Left renal cortex interstitium (tissue), 4 donors: ENCODE measurements around the gene TNFRSF8. TPM values are rescaled to one million over a fixed set of nuclear protein-coding genes. Genes with fewer than 3 reads are reported as not detected.

Experiments used
- DNase-seq, 4 donors: peaks; one replicate each; pipeline ENCODE4 v3.0.0-alpha.2; 2013; ENCODE audit warnings: low read depth in 4 of 4, low spot score in 2 of 4, missing footprints in 1 of 4
- polyA plus RNA-seq, 4 donors: library from polyadenylated mRNA; unstranded; fragments of 120-200 nt; gene quantifications; one replicate each; pipeline ENCODE4 v1.2.1, GENCODE V29; 2013; ENCODE audit not compliant: insufficient read length in 4 of 4

TNFRSF8 gene
- polyA plus RNA-seq, 4 donors = 0.28 to 0.92 (median 0.66) TPM

DNA sequence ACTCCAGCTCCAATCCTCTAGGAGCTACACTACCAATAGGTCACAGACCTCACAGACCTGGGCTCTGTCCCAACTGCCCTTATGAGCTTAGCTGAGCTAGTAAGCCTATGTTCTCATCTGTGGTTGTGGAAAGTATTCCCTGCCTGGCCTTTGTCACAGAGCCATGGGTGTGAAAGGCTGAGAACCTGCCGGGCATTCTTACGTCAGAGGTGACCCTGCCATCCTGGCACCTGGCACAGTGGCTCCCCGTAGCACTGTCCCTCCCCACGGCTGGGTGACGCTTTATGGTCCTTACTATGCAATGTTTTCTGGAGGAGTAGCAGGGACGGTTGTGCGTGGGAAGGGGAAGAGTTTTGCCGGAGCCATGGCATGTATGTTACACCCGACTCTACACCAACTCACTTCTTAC, 107.2 kb downstream of the TNFRSF8 start:
- DNase-seq = no peak

DNA sequence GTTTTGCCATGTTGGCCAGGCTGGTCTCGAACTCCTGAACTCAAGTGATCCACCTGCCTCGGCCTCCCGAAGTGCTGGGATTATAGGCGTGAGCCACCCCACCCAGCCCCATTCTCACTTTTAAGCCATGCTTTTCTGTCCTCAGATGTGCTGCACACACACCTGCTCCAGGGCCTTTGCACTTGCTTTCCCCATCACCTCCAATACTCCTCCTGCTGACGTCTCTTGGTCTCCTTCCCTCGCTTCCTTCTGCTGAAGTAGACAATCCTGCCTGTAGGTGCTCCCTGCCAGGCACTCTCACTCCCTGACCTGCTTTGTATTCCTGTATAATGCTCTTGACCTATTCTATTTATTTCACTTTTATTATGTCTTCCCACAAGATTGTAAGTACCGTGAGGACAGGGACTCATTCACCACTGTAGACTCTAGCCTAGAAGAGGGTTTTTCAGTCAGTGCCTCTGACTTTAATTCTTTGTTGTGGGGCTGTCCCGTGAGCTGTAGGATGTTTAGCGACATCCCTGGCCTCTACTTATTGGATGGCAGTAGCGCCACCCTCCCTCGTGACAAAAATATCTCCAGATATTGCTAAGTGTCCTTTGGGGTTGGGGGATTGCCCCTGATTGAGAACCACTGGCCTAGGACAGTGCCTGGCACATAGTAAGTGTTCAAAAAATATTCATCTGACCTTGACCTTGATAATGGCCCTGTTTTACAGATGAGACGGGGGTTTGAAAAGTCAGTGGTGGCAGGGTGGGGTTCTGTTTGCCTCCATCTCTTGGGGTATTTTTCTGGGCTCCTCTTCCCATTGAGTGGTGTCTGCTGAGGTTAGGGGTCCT, 108.3 kb downstream of the TNFRSF8 start:
- no peak for DNase-seq

DNA sequence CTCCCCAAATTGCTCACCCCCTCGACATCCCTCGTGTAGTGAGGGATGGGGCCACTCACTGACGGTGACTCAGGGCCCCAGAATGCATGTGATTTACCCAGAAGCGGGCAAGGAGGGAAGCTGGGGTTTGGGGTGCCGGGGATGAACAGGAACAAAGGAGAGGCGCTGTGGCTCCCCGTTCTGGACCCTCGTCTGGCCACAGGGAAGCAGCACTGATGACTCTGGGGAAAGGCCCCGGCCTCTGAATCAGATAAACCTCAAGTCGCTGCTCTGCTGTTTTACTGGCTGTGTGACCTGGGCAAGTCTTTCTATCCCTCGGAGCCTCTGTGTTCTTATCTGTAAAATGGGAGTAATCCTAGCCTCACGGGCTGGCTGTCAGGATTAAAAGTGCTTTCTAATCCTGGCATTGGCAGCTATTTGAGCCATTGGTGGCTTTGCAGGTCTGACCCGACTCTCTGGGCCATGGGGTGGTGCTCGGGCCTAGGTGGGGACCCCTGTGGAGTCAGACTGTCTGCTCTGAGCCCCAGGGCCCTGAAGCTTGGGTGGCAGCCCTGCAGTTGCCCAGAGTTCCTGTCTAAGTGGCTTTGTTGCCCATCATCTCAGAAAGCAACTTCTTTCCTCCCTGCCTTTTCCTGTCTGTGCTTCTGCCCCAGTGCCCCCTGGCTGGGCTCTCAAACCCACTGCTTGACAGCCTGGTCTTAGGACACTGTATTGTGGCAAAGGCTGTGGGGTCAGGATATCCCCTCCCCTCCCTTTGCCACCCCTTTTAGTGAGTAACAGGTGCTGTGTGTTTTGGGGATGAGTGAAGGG, 109.1 kb downstream of the TNFRSF8 start:
- no peak for DNase-seq

DNA sequence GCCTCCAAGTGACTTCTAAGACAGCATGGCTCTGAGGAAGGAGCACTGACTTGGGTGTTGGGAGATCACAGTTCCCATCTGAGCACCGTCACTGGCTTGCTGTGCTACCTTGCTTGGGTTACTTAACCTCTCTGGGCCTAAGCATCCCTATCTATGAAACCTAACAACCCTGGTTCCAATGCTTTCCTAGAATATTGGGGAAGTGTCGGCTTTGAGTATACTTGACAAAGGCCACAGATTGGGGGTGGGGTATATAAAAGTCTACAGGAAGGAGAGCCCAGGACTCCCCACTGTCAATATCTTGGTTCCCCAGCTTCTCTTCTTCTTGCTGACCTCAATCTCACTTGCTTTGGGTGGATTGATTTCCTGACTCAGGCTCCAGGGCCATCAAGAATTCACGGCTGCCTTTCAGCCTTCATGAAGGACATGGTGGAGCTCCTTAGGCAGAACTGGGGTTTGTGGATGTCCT, 110.0 kb downstream of the TNFRSF8 start:
- DNase-seq = no peak

DNA sequence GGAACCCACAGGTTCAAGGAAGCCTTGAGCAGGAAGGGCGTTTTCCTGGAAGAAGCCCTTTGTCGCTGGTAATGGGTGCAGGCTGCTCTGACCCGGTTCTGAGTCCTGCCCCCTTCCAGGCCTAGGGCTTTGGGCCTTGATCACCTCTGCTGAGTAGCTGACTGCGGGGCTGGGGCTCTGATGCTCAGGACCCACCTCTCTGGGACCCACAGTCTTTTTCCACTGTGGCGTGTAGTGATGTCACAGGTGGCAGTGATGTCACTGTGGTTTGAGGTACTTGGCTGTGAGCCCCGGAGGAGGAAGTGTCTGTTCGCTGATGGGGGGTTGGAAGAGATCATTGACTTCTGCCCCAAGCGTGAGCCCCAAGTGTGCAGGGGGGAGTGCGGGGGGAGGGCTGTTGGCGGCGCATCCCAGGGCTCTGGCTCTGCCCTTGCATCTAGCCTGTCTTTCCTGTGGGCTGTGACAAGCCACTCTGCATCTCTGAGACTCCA, 110.6 kb downstream of the TNFRSF8 start:
- no peak for DNase-seq

DNA sequence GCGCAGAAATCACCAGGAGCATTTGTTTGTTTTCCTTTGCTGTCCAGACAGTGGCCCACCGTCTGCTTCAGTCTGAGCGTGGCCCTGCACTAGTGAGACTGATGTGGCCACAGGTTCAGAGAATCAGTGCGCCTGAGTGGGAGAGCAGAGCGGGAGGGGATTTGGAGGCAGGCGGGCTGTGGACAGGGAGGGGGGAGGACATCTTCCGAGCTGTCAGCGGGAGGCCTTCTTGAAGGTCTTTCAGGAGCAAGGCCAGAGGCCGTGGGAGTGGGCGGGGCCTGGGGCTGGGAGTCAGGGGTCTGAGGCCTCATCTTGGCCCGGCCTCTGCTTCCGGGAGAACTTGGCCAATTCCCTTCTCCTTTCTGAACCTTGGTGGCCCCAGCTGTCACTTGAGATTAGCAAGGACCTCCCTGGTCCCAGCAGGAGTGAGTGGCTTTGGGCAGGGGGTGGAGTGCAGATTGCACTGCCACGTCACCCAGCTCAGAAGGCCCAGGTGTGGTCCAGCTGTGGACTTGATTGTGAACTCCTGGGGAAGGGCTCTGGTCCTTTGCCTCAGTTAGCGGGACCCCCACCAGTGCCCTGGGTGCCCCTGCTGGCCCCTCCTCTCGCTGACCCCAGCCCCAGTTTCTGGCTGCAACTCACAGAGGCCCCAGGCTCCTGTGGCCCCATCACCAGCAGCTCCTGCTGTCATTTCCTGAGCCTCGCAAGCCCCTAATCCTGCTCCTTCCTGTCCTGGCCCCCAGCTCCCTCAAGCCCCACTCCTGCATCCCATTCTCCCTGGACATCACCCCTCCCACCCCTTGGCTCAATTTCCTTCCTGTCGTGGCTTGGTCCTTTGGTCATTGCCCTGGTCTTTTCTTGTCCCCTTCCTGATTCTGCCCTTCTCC, 112.1 kb downstream of the TNFRSF8 start:
- DNase-seq = peak in 1 of 4 donors; percentile 20

DNA sequence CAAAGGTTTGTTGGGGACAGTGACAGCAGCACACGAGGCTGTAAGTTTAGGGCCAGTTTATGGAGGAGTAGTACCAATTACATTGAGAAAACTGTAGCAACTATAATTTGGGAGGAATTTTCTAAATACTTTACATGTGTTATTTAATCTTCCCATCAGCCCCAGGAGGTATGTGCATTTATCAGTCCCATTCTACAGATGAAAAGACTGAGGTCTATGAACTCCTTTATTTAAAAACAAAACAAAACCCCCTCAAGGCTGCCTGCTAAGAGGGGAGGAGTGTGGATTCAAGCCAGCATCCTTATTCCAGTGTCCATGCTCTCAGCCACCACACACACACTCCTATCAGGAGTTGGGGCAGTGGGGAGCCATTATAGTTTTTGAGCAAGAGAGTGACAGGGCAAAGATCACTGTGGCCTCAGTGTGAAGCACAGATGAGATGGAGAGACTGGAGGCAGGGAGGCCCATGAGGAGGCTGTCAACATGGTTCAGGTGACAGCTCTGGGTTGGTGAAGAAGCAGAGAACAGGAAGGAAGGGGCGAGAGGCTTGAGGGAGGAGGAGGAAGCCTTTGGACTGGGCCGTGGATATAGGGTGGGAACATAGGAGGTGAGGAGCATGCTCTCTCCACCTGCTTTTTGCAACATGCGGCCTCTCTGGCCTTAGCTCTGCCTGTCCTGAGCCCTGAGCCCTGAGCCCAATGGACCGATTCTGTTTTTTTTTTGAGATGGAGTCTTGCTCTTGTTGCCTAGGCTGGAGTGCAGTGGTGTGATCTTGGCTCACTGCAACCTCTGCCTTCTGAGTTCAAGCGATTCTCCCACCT, 113.4 kb downstream of the TNFRSF8 start:
- DNase-seq = no peak

DNA sequence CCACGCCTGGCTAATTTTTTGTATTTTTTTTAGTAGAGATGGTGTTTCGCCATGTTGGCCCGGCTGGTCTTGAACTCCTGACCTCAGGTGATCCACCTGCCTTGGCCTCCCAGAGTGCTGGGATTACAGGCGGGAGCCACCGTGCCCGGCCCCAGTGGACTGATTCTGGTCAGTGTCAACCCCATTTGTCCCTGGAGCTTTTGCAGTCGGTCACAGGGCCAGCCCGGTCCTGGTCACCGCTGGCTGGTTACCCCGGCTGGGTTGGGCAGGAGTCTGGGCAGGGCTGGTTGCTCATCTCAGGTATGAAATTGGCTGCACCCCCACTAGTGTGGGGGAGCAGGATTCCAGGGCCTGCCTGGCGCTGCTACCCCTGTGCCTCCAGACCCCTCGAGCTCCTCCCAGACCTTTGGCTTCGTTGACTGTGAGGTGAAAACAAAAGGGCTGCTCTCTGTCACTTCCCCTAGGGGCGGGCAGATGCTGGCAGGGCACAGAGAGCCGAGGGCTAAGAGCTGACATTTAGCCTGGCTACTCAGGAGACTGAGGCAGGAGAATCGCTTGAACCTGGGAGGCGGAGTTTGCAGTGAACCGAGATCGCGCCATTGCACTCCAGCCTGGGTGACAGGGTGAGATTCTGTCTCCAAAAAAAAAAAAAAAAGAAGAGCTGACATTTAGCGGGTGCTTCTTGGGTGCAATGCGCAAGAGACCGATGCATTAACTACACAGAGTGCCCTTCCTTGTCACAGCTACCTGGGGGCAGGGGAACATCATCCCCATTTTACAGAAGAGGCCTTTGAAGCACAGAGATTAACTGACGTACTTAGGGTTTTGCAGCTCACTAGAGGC, 114.3 kb downstream of the TNFRSF8 start:
- no peak for DNase-seq

DNA sequence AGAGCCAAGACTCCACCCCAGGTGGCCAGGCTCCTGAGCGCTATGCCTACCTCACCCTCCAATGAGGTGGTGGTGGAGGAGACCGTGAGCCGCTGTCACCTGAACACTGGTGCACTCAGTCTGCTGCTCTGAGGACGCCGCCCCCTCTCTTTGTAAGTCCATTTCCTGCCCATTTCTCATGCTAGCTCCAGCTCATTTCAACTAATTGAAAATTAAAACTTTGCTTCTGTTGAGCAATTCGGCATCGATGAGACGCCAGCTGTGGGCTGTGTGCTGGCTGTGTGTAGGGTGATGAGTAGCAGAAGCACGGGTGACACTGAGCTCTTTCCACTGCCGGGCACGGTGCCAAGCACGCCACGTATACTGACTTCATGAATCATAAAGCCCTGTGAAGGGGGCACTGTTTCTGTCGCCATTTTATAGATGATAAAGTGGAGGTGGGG, 114.9 kb downstream of the TNFRSF8 start:
- no peak for DNase-seq

DNA sequence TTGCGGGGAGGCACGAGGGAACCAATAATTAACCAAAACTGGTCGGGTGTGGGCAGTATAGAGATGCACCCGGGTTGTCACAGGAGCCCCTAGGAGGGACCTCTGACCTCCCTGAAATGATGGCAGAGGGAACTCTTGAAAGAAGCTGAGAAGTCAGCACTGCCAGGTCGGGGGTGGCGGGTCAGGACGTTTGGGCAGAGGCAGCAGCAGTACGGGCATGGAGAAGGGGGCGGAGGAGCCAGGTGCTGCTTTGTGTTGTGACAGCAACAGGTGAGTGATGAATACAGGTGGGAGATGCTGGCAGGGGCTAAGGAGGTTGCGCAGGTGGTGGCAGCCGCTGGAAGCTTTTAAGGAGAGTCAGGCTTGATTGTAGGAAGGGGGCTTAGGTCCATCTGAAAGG, 115.4 kb downstream of the TNFRSF8 start:
- no peak for DNase-seq

DNA sequence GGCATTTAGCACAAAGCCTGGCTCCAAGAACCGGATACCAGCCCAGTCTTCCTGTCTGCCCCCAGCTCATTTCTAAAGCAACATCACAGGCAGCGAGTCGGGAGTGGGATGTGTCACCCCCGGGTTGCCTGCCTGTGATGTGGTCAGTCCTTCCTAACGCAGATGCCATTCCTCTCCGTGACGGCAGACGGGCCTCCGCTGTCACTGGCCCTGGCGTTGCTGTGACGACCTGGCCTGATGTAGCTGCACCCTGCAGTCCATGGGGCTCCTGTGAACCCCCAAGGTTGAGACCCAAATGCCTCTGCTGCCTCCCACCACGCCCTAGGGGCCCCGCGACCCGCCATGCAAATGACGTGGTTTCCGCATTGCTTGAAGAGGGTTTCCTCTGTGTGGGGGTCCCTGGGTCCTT, 116.0 kb downstream of the TNFRSF8 start:
- DNase-seq = no peak

DNA sequence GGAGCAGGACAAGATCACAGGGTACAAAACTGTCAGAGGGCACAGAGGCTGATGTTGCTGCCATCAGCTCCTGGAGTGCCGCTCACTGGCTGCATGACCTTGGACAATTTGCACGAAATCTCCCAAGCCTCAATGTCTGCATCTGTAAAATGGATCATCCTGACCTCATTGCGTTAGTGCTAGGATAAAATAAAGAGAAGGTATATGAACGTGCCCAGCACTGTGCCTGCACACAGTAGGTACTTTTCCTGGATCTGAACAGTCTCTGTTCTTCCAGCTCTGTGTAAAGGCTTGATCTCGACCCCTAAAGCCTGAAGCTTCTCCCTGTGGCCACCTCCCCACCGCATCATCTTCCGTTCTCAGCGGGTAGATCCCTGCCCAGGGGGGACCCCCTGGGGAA, 116.6 kb downstream of the TNFRSF8 start:
- DNase-seq = no peak

DNA sequence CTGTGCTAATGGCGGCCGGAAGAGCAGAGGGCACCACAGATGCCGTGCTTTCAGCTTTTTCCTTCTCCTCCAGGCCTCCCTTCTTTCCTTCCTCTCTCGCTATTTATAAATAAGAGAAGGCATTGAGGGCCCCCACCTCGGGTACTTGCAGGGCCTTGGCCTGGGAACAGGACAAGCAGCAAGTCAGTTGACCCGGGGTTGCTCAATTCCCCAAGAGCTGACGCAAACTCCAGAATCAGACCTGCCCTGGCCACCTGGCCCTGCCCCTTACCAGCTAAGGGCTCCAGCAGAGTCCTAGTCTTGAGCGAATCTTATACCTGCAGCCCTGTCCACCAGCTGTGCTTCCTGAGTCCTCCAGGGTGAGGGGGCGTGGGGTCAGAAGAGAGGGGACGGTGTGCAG, 117.2 kb downstream of the TNFRSF8 start:
- DNase-seq = no peak

DNA sequence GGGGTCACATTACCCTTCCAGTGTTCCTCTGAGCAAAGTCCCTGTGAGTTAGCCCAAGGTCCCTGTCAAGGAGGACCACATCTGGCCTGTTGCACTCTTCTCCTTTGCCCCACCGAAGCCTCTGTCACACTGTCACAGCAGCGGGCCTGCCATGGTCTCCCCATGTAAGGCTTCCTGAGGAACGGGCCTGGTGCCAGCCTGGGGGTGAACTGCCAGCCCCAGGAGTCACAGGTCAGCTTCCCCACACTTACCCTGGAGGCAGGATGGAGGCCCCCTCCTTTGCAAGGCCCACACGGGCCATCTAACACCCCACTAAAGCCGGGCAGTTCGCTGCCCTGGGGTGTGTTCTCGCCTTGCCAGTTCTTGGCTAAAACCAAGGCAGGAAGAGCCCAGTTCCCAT, 117.8 kb downstream of the TNFRSF8 start:
- no peak for DNase-seq

DNA sequence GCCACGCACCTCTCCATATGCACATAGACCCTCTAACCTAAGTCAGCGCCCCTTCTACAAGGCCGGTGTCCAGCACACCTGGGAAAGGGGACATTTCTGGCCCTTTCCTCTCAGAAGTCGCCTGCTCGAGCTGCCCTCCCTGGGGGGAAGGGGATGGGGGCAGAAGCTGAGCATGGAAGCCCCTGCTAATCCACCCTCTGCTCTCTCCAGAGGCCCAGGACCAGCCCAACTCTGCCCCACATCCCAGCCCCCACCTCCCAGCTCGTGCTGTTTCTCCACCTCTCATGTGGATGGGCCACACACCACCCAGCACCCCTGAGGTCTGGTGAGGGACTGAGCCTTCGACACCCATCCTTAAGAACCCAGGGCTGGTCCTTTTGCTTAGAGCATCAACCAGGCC, 118.5 kb downstream of the TNFRSF8 start:
- no peak for DNase-seq

DNA sequence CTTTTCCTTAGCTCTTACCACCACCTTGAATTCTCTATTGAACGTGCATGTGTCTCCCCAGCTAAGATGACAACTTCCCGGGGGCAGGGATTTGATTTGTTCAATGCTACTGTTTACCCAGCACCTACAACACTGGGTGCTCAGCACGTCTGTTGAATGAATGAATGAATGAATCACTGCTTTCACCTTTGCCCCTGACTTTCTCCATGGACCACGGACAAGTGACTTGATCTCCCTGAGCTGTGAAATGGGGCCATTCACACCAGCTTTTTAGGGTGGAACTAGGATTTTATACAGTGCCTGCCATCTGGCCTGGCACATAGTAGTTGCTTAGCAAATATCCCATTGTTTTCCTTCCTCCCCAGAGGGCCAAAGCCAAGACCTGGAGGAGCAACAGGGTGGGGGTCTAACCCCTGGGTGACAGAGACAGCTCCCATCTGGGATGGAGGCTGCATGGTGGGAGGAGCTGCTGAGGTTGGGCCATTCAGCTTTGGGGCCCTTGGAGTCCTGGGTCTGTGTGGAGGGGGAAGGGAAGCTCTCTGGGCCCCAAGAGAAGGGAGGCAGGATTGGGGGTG, 119.4 kb downstream of the TNFRSF8 start:
- DNase-seq = no peak

DNA sequence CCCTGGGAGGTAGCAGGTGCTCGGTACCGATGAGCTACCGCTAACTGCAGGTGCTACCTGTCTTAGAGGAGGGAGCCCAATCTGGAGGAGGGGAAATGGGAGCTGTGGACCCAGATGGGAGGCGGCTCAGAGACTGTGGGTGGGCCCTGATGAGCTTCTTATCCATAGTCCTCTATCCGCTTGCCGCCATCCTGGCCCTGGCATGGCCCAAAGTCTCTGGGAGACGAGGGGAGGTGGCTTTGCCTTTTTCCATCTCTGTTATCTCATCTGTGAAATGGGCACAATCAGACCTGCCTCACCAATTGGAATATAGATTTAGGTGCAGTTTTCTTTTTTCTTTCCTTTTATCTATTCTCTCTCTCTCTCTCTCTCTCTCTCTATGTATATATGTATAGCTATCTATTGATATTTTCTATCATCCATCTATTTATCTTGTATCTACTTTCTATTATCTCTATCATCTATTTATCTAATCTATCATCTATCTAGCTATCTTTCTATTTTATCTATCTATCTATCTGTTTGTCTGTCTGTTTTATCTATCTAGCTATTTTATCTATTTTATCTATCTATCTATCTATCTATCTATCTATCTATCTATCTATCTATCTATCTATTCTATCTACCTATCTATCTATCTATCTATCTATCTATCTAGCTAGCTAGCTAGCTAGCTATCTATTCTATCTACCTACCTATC, 120.1 kb downstream of the TNFRSF8 start:
- DNase-seq = no peak
